Natural killer cell (primary cell): ENCODE measurements around the gene PCBP3. TPM values are rescaled to one million over a fixed set of nuclear protein-coding genes. Genes with fewer than 3 reads are reported as not detected.

ENCODE experiments used
- ATAC-seq, 3 donors: fragments of 150-1000 bp in 2 of 3; fragments of 200-7000 bp in 1 of 3; cut with Tn5 transposase; 1 replicate in 1 of 3; 2 replicates in 2 of 3; pipeline ENCODE4 v1.10.0; 2021; ENCODE audit warnings: mild to moderate bottlenecking in 2 of 3, moderate library complexity in 2 of 3
- DNase-seq, 2 donors: peaks; one replicate each; pipeline versions ENCODE4 v3.0.0 to v3.0.0-alpha.2; 2013 to 2021; ENCODE audit warnings: mixed read lengths in 1 of 2
- H3K27ac ChIP-seq: one replicate; pipeline ENCODE4 v1.5.1; 2013; ENCODE audit warnings: mild to moderate bottlenecking, low read length
- H3K27me3 ChIP-seq: one replicate; pipeline ENCODE4 v1.6.1; 2013; ENCODE audit warnings: low read length; ENCODE audit not compliant: control insufficient read depth, insufficient read depth
- H3K36me3 ChIP-seq: one replicate; pipeline ENCODE4 v1.6.1; 2013; ENCODE audit warnings: low read length; ENCODE audit not compliant: control insufficient read depth, insufficient read depth
- H3K4me1 ChIP-seq: one replicate; pipeline ENCODE4 v1.6.1; 2013; ENCODE audit warnings: low read length; ENCODE audit not compliant: control insufficient read depth, insufficient read depth
- H3K4me3 ChIP-seq: one replicate; pipeline ENCODE4 v1.5.1; 2013; ENCODE audit warnings: low read length
- H3K9me3 ChIP-seq: one replicate; pipeline ENCODE4 v1.6.1; 2013; ENCODE audit warnings: low read length; ENCODE audit not compliant: control insufficient read depth, insufficient read depth
- H3K27ac Mint-ChIP-seq, 2 donors: one replicate each; pipeline ENCODE4 v1.8.0; 2022; ENCODE audit warnings: mild to moderate bottlenecking in 2 of 2, mixed read lengths in 2 of 2, moderate library complexity in 1 of 2
- H3K27me3 Mint-ChIP-seq, 2 donors: one replicate each; pipeline ENCODE4 v1.8.0; 2022; ENCODE audit warnings: low read depth in 2 of 2, mixed read lengths in 2 of 2
- H3K36me3 Mint-ChIP-seq: one replicate; pipeline ENCODE4 v1.8.0; 2022; ENCODE audit warnings: mixed read lengths
- H3K4me1 Mint-ChIP-seq, 2 donors: one replicate each; pipeline ENCODE4 v1.8.0; 2022; ENCODE audit warnings: mixed read lengths in 2 of 2
- H3K4me3 Mint-ChIP-seq: one replicate; pipeline ENCODE4 v1.8.0; 2022; ENCODE audit warnings: mild to moderate bottlenecking, moderate library complexity, mixed read lengths
- H3K9me3 Mint-ChIP-seq, 2 donors: one replicate each; pipeline ENCODE4 v1.8.0; 2022; ENCODE audit warnings: mixed read lengths in 2 of 2
- WGBS: methylation state at CpG from one replicate; pipeline ENCODE4 v1.1.7; 2013; ENCODE audit warnings: missing lambda C conversion rate; ENCODE audit not compliant: insufficient coverage; 5-methylcytosine and 5-hydroxymethylcytosine counted together
- intact Hi-C: fragments of 100-400 bp; cut with micrococcal nuclease; formaldehyde crosslinking; loops from one replicate; pipeline ENCODE4 v1.14.2; 2022
- total RNA-seq, 4 donors: library from RNA; stranded (reverse); fragments of 120-200 nt in 1 of 4; gene quantifications; one replicate each; pipeline versions ENCODE4 v1.2.3 to v1.2.4, GENCODE V29; 2013 to 2022
- TF ChIP-seq, protein P1 (sequence below): fragments of 200-600 bp; IDR thresholded peaks from one replicate; pipeline ENCODE4 v1.8.0; 2022; ENCODE audit warnings: antibody characterized with exemption

PCBP3 gene
- total RNA-seq, 3 donors from 2014 or later (not counting 1 experiment from before 2014, with no cell fraction given), result 0.50 to 3.0 (median 0.52) TPM

DNA sequence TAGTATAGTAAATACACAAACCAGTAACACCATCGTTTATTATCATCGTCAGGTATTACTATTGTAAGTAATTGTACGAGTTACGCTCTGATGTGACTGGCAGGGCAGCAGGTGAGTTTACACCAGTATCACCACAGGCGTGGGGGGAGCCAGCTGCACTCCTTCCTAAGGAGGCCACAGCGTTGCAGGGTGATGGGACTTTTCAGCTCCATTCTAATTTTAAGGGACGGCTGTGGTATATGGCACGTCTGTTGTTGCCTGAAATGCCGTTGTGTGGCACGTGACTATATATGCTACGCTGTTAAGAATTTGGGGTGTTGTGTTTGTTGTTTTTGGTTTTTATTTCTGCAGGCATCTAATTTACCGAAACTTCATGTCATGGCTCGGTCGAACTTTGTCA is 173.3 kb downstream of the PCBP3 start:
- H3K27ac ChIP-seq, result no peak overlapping the region
- intact Hi-C loops, result no loop called here
- DNase-seq (no peak), ATAC-seq (no peak)
- no peaks in the 10 kb centered on the region for H3K9me3 ChIP-seq
- Mint-ChIP-seq H3K27me3 (peaks cover 6 to 15% of the 10 kb centered on the region in 2 donors), H3K9me3 (no peaks in the 10 kb centered on the region), H3K36me3 (no peaks in the 10 kb centered on the region), H3K4me3 (no peak overlapping the region), H3K27ac (no peak overlapping the region), H3K4me1 (no peaks in the 10 kb centered on the region)
- TF ChIP-seq, protein P1, sequence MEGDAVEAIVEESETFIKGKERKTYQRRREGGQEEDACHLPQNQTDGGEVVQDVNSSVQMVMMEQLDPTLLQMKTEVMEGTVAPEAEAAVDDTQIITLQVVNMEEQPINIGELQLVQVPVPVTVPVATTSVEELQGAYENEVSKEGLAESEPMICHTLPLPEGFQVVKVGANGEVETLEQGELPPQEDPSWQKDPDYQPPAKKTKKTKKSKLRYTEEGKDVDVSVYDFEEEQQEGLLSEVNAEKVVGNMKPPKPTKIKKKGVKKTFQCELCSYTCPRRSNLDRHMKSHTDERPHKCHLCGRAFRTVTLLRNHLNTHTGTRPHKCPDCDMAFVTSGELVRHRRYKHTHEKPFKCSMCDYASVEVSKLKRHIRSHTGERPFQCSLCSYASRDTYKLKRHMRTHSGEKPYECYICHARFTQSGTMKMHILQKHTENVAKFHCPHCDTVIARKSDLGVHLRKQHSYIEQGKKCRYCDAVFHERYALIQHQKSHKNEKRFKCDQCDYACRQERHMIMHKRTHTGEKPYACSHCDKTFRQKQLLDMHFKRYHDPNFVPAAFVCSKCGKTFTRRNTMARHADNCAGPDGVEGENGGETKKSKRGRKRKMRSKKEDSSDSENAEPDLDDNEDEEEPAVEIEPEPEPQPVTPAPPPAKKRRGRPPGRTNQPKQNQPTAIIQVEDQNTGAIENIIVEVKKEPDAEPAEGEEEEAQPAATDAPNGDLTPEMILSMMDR, result no peak
- no peaks in the 10 kb centered on the region for H3K4me1 ChIP-seq
- no peaks in the 10 kb centered on the region for H3K36me3 ChIP-seq
- no peaks in the 10 kb centered on the region for H3K27me3 ChIP-seq
- WGBS, result 91% methylated on average over 14 of the region's 14 CpGs
- H3K4me3 ChIP-seq, result no peak overlapping the region

DNA sequence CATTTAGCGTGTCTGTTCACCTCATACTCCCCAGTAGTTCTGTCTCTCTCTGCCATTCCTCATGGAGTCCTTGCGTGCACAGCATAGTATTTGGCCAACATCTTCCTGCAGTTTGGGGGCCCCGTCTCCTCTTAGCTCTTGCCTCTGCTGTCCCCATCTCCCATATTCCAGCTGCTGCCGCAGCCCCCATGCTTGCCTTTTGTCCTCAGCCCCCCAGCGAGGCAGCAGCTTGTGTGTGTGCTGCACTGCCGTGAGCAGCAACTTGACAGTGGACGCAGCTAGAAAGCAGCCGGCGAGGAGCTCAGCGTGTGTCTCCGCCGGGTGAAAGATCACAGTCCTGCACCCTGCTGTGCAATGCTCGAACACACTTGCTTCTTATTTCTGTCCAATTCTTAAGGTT is 173.8 kb downstream of the PCBP3 start:
- Mint-ChIP-seq H3K9me3 (no peaks in the 10 kb centered on the region), H3K36me3 (no peaks in the 10 kb centered on the region), H3K27me3 (peaks cover 11 to 14% of the 10 kb centered on the region in 2 donors), H3K27ac (peak overlapping the region in 1 of 2 donors; percentile 47), H3K4me1 (no peaks in the 10 kb centered on the region), H3K4me3 (no peak overlapping the region)
- no peak overlapping the region for H3K27ac ChIP-seq
- ATAC-seq, result no peak
- intact Hi-C loops, result no loop called here
- TF ChIP-seq, protein P1, result no peak
- no peak for DNase-seq
- H3K36me3 ChIP-seq, result no peaks in the 10 kb centered on the region
- H3K4me3 ChIP-seq, result no peak overlapping the region
- no peaks in the 10 kb centered on the region for H3K9me3 ChIP-seq
- H3K4me1 ChIP-seq, result no peaks in the 10 kb centered on the region
- WGBS, result 93% methylated on average over 13 of the region's 13 CpGs
- H3K27me3 ChIP-seq, result no peaks in the 10 kb centered on the region

DNA sequence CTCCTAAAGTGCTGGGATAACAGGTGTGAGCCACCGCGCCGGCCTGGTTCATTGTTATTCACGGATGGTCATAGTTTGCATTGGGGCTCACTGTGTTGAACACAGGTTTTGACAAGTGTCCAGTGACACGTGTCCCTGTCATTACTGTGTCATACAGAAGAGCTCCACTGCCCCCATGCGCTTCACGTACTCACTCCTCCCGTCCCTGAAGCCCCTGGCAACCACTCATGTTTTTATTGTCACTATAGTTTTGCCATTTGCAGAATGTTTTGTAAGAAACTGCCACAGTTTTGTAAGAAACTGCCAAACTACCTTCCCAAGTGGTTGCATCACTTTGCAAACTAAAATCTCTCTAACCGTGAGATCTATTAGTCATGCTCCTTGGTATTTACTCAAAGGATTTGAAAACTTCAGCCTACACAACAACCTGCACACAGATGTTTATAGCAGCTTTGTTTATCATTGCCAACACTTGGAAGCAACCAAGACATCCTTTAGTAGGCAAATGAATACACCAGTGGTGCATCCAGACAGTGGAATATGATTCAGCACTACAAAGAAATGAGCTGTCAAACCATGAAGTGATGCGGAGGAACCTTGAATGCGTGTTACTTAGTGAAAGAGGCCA is 174.9 kb downstream of the PCBP3 start:
- H3K36me3 ChIP-seq, result no peaks in the 10 kb centered on the region
- no peaks in the 10 kb centered on the region for H3K36me3 Mint-ChIP-seq
- no peak overlapping the region for H3K27ac Mint-ChIP-seq
- no peak for ATAC-seq
- H3K4me1 ChIP-seq, result no peaks in the 10 kb centered on the region
- H3K4me3 ChIP-seq, result no peak overlapping the region
- no peaks in the 10 kb centered on the region for H3K9me3 Mint-ChIP-seq
- H3K27me3 ChIP-seq, result no peaks in the 10 kb centered on the region
- H3K4me1 Mint-ChIP-seq, result no peaks in the 10 kb centered on the region
- DNase-seq, result no peak
- H3K27ac ChIP-seq, result no peak overlapping the region
- peaks cover 7 to 13% of the 10 kb centered on the region in 2 donors for H3K27me3 Mint-ChIP-seq
- TF ChIP-seq, protein P1, result no peak
- intact Hi-C loops, result no loop called here
- no peak overlapping the region for H3K4me3 Mint-ChIP-seq
- 79% methylated on average over 11 of the region's 11 CpGs for WGBS
- no peaks in the 10 kb centered on the region for H3K9me3 ChIP-seq

DNA sequence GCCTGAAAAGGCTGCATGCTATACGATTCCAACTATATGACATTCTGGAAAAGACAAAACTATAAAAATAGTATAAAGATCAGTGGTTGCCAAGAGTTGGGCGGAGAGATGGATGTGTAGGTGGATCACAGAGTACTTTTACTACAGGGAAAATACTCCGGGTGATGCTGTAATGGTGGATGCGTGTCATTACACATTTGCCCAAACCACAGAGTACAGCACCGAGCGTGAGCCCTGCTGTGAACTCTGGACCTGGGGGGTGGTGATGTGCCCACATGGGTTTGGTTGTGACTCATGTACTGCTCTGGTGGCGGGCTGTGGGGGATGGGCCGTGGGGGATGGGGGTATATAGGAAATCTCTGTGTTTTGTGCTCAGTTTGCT is 175.4 kb downstream of the PCBP3 start:
- TF ChIP-seq, protein P1, result no peak
- intact Hi-C loops, result no loop called here
- no peak overlapping the region for H3K27ac ChIP-seq
- H3K4me3 Mint-ChIP-seq, result no peak overlapping the region
- H3K4me1 Mint-ChIP-seq, result no peaks in the 10 kb centered on the region
- ATAC-seq (no peak), DNase-seq (peak in 1 of 2 donors; percentile 56)
- peaks cover 7 to 13% of the 10 kb centered on the region in 2 donors for H3K27me3 Mint-ChIP-seq
- H3K9me3 Mint-ChIP-seq, result no peaks in the 10 kb centered on the region
- H3K27ac Mint-ChIP-seq, result no peak overlapping the region
- H3K4me1 ChIP-seq, result no peaks in the 10 kb centered on the region
- H3K27me3 ChIP-seq, result no peaks in the 10 kb centered on the region
- no peaks in the 10 kb centered on the region for H3K9me3 ChIP-seq
- 37% methylated on average over 7 of the region's 8 CpGs for WGBS
- no peaks in the 10 kb centered on the region for H3K36me3 Mint-ChIP-seq
- no peak overlapping the region for H3K4me3 ChIP-seq
- no peaks in the 10 kb centered on the region for H3K36me3 ChIP-seq
